Panc1 (cell line): ENCODE measurements around the gene BTBD9. TPM values are rescaled to one million over a fixed set of nuclear protein-coding genes. Genes with fewer than 3 reads are reported as not detected.

Experiments
- ATAC-seq: fragments of 200-7000 bp; cut with Tn5 transposase; 2 replicates; pipeline ENCODE4 v1.9.1; 2020; ENCODE audit warnings: mild to moderate bottlenecking, moderate library complexity
- BruUV-seq: library from RNA; stranded (reverse); fragments of 400-500 nt; replicated peaks from 2 replicates; lab custom pipeline; 2021; lab: Mats Ljungman, UMichigan
- CTCF ChIA-PET: fragments of 300-600 bp; sonication (Branson Sonifier 250); formaldehyde crosslinking; loops from one replicate; lab custom pipeline; 2022; ENCODE audit warnings: antibody characterized with exemption; lab: Charles Lee
- POLR2A ChIA-PET: fragments of 300-600 bp; sonication (Branson Sonifier 250); formaldehyde crosslinking; loops from one replicate; lab custom pipeline; 2022; ENCODE audit warnings: antibody characterized with exemption; lab: Charles Lee
- DNase-seq: peaks from one replicate; pipeline ENCODE4 v3.0.0-alpha.2; 2010; ENCODE audit warnings: low read depth, low spot score
- H3K27ac ChIP-seq: 2 replicates; pipeline ENCODE4 v1.5.1; 2011; ENCODE audit warnings: mild to moderate bottlenecking, low read length, inconsistent platforms
- H3K27me3 ChIP-seq: fragments of 200-500 bp; sonication (Bioruptor generic); 2 replicates; pipeline ENCODE4 v1.6.0; 2014; ENCODE audit warnings: low read length, inconsistent platforms; ENCODE audit not compliant: control insufficient read depth, insufficient read depth
- H3K36me3 ChIP-seq: fragments of 200-500 bp; sonication (Bioruptor generic); 2 replicates; pipeline ENCODE4 v1.5.1; 2014; ENCODE audit warnings: inconsistent platforms, mild to moderate bottlenecking, low read length, moderate library complexity; ENCODE audit not compliant: control insufficient read depth, insufficient read depth
- H3K4me1 ChIP-seq: 2 replicates; pipeline ENCODE4 v1.5.1; 2011; ENCODE audit warnings: inconsistent platforms, mild to moderate bottlenecking, low read length, moderate library complexity; ENCODE audit not compliant: control insufficient read depth, insufficient read depth
- H3K4me3 ChIP-seq, 2 experiments: 2 replicates each; pipeline ENCODE4 v1.5.1; 2011 to 2012; ENCODE audit warnings: low read depth in 2 of 2, low read length in 2 of 2, mild to moderate bottlenecking in 2 of 2, inconsistent platforms in 1 of 2, moderate library complexity in 1 of 2
- H3K9me3 ChIP-seq: fragments of 200-500 bp; sonication (Bioruptor generic); 2 replicates; pipeline ENCODE4 v1.5.1; 2014; ENCODE audit warnings: low read depth, mild to moderate bottlenecking, inconsistent platforms, low read length, moderate library complexity; ENCODE audit not compliant: control insufficient read depth, insufficient read depth
- POLR2AphosphoS5 ChIP-seq: IDR thresholded peaks from 2 replicates; pipeline ENCODE4 v1.6.1; 2012; ENCODE audit warnings: mild to moderate bottlenecking, low read depth, low read length, moderate library complexity
- REST ChIP-seq, 2 experiments: IDR thresholded peaks; 2 replicates each; pipeline ENCODE4 v1.6.1; 2011 to 2012; ENCODE audit warnings: low read depth in 2 of 2, control low read depth in 1 of 2, low read length in 1 of 2, mild to moderate bottlenecking in 1 of 2, moderate library complexity in 1 of 2; ENCODE audit not compliant: insufficient read depth in 1 of 2
- SIN3A ChIP-seq: IDR thresholded peaks from 2 replicates; pipeline ENCODE4 v1.6.1; 2012; ENCODE audit warnings: low read depth, mild to moderate bottlenecking, low read length, moderate library complexity, borderline replicate concordance; ENCODE audit not compliant: insufficient read depth
- TCF7L2 ChIP-seq: IDR thresholded peaks from 2 replicates; pipeline ENCODE4 v1.6.1; 2011; ENCODE audit warnings: mild to moderate bottlenecking, low read depth, low read length, inconsistent platforms
- in situ Hi-C: cut with HindIII; loops from 2 replicates; pipeline ENCODE4 v1.10.0; 2016; ENCODE audit warnings: low sequenced_read_pairs, low pct_unique_long_range_greater_than_20kb
- intact Hi-C: fragments of 100-400 bp; cut with micrococcal nuclease; formaldehyde crosslinking; loops from one replicate; pipeline ENCODE4 v1.10.0; 2022; ENCODE audit not compliant: unreplicated experiment
- total RNA-seq: library from RNA; stranded (reverse); gene quantifications from one replicate; pipeline ENCODE4 v1.2.1, GENCODE V29; 2021; ENCODE audit not compliant: unreplicated experiment
- TF ChIP-seq, protein P1 (sequence below): fragments of 450-650 bp; IDR thresholded peaks from 2 replicates; pipeline ENCODE4 v1.5.1; 2017; ENCODE audit warnings: mild to moderate bottlenecking

BTBD9 gene
- total RNA-seq, 1 experiment from 2014 or later: 12.8 TPM

GRCh38 chr6:38588631-38589366 lies 50.9 kb downstream of the BTBD9 start:
- H3K4me3 ChIP-seq: no peak overlapping the region
- no peaks in the 10 kb centered on the region for H3K4me1 ChIP-seq
- intact Hi-C loops: no loop called here
- CTCF ChIA-PET: no interaction called here
- H3K9me3 ChIP-seq: no peaks in the 10 kb centered on the region
- no peak overlapping the region for H3K27ac ChIP-seq
- ATAC-seq (no peak), DNase-seq (no peak)
- no TSS peak for BruUV-seq
- POLR2A ChIA-PET: interaction anchor here (0.6 kb wide), 1 partner anchor 51 kb away, joined by 3 read pairs; the partner anchor contains the start of gene BTBD9
- H3K27me3 ChIP-seq: no peaks in the 10 kb centered on the region
- in situ Hi-C loops: no loop called here
- TF ChIP-seq REST (IDR thresholded peaks at IDR 0.05; ENCODE audit: insufficient read depth in 1 of 2, low read depth in 2 of 2, low read length in 1 of 2): no peak
- TF ChIP-seq, protein P1, sequence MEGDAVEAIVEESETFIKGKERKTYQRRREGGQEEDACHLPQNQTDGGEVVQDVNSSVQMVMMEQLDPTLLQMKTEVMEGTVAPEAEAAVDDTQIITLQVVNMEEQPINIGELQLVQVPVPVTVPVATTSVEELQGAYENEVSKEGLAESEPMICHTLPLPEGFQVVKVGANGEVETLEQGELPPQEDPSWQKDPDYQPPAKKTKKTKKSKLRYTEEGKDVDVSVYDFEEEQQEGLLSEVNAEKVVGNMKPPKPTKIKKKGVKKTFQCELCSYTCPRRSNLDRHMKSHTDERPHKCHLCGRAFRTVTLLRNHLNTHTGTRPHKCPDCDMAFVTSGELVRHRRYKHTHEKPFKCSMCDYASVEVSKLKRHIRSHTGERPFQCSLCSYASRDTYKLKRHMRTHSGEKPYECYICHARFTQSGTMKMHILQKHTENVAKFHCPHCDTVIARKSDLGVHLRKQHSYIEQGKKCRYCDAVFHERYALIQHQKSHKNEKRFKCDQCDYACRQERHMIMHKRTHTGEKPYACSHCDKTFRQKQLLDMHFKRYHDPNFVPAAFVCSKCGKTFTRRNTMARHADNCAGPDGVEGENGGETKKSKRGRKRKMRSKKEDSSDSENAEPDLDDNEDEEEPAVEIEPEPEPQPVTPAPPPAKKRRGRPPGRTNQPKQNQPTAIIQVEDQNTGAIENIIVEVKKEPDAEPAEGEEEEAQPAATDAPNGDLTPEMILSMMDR: no peak
- no peak for TF ChIP-seq TCF7L2
- no peak for TF ChIP-seq SIN3A
- TF ChIP-seq POLR2AphosphoS5: no peak
- H3K36me3 ChIP-seq: no peaks in the 10 kb centered on the region

DNA sequence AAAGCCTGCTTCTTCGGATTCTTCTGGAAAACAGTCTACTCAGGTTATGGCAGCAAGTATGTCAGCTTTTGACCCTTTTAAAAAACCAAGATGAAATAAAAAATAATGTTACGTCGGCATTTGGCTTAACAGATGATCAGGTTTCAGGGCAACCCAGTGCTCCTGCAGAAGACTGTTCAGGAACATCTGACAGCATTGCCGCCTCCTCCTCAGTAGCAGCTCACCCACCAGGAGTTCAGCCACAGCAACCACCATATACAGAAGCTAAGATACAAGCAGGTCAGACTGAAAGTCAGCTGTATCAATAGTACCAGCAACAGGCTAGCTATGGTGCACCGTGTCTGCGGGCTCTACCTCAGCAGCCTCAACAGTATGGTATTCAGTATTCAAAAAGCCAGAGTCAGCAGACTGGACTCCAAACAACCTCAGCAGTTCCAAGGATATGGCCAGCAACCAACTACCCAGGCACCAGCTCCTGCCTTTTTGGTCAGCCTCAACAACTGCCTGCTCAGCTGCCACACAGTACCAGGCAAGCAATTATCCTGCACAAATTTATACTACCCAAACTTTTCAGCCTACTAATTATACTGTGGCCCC lies 51.9 kb downstream of the BTBD9 start:
- no peak for ATAC-seq

More for the DNA sequence above, 51.9 kb downstream of the BTBD9 start:
- H3K36me3 ChIP-seq: no peaks in the 10 kb centered on the region
- H3K4me1 ChIP-seq: no peaks in the 10 kb centered on the region
- CTCF ChIA-PET: no interaction called here
- H3K9me3 ChIP-seq: no peaks in the 10 kb centered on the region
- TF ChIP-seq POLR2AphosphoS5: no peak
- TF ChIP-seq TCF7L2: no peak
- TF ChIP-seq, protein P1: no peak
- TF ChIP-seq REST (IDR thresholded peaks at IDR 0.05; ENCODE audit: insufficient read depth in 1 of 2, low read depth in 2 of 2, low read length in 1 of 2): no peak
- TF ChIP-seq SIN3A: no peak
- in situ Hi-C loops: no loop called here
- H3K4me3 ChIP-seq: no peak overlapping the region
- POLR2A ChIA-PET: no interaction called here
- no peak for DNase-seq
- no TSS peak for BruUV-seq
- H3K27me3 ChIP-seq: no peaks in the 10 kb centered on the region
- intact Hi-C loops: no loop called here
- H3K27ac ChIP-seq: no peak overlapping the region
